ENCODE results near the gene RABIF. TPM values are rescaled to one million over a fixed set of nuclear protein-coding genes. Genes with fewer than 3 reads are reported as not detected.

Gene RABIF
- total RNA-seq, 2 experiments from 2014 or later, result 11.4 to 11.7 TPM

DNA sequence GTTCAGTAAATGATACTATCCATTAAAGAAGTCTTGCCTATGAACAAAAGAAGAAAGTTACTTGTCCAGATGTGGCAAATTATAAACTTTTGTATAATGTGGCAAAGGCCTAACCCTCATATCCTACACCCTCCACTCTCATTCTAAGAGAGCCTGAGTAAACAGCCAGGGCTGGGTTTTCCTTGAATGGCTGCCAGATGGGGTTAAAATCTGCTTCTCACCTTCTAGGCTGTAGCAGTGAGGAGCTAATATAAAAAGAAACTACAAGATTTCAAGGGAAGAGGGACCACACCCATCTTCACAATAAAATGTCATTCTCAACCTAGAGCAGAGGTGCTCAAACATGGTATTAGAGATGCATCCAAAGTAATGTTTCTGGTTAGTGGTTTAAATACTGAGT lies 8.9 kb downstream of the RABIF start:
- ChIA-PET POLR2A (no interaction called here), CTCF (no interaction called here)

GRCh38 chr1:202879128-202879527 lies 9.8 kb downstream of the RABIF start:
- ChIA-PET CTCF (no interaction called here), POLR2A (no interaction called here)

- CTCF ChIA-PET, result no interaction called here
- POLR2A ChIA-PET, result no interaction called here
These were observed 15.9 kb downstream of the RABIF start for GRCh38 chr1:202873026-202873425.

DNA sequence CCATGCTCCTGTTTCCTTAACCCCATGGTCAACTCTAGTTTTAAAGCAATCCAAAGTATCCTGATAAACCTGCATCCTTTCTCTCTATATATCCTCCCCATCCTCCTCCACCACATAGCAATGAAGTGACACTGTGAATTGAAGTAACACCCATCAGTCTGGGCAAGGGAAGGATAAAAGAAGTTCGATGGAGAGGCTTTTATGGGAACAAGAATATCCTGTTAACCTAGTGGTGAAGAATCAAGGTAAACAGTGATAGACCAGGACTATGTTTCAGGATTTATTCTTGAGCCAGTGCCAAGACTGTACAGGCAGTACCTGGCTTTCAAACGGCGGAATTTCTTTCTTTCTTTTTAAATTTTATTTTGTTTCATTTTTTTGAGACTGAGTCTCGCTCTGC lies 17.6 kb downstream of the RABIF start:
- POLR2A ChIA-PET, result no interaction called here
- CTCF ChIA-PET, result no interaction called here

DNA sequence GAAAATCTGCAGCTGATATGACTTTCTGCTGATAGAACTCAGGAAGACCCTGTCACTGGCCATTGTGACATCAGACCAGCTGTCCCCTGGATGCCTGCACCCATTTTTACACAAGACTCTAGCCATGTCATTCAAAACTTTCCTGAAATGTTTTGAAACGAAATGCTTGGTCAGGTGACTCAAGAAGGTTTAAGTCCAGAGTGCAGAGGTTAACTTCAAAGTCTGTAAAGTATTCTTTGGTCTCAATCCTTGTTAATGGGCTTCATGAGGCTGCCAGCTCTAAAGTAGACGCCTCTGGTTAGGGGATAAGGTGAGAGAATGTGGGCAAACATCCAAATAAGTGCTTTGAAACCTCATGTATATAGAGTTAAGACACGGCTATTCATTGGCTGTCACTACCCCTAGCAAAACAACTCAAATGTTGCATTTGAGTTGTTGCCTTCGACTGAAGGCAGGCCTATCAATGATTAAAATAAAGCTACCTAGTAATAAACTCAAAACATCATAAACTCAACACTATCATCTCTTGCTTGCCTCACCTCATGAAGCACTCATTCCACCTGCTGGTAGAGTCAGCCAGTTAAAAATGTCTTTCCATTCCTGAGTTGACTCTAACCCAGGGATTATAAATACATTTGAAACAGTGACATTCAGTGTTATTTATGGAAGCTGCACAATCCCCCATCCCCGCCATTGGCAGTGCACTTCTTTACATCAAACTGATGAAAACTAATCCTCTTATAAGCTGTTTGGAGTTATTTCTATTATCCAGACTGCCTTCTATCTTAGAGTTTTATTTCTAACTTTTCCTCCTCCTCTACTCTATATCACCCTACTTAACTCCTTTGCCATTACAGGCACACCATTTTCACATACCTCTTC lies 26.0 kb downstream of the RABIF start:
- ChIA-PET CTCF (no interaction called here), POLR2A (no interaction called here)

- ChIA-PET POLR2A (interaction anchor here (0.6 to 1.1 kb wide), 2 partner anchors 55 to 145 kb away, joined by 3 read pairs; partner anchors contain the start of gene TMEM183A), CTCF (interaction anchor here (1.2 to 1.3 kb wide), 2 partner anchors 9 to 27 kb away, joined by 3 read pairs; partner anchors contain the start of gene RABIF)
These were observed 27.4 kb downstream of the RABIF start for GRCh38 chr1:202861420-202862132.

DNA sequence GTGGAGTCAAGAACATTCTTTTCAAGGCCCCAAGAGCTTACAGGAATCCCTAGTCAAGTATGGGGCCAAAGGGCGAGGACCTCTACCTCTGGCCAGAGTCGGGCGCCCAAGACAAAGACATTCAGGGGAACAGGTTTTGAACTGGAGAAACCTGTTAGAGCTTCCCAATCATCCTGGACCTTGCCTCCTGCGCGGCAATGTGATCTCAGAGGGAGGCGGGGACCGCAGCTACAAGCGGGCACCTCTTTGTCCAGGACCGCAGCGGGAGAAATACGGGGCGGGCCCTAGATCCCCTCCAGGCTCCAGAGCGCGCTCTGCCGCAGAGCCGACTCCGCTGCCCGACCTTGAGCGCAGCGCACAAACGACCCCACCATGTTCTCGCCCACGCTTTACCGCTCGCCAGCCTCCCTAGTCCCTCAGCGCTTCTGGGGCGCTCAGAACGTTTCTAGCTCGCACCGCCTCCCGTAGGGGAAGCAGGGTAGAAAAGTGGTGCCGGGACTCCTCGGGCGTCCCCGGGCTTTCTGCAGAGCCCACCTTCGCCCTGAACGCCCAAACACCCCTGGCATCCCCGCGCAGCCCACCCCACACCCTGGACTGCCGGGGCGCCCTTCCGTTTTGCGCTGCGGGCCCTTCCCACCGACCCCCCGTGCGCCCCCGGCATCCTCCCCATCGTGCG lies 28.1 kb downstream of the RABIF start:
- POLR2A ChIA-PET, result interaction anchor here (0.6 to 1.1 kb wide), 2 partner anchors 54 to 146 kb away, joined by 3 read pairs; partner anchors contain the start of gene TMEM183A

DNA sequence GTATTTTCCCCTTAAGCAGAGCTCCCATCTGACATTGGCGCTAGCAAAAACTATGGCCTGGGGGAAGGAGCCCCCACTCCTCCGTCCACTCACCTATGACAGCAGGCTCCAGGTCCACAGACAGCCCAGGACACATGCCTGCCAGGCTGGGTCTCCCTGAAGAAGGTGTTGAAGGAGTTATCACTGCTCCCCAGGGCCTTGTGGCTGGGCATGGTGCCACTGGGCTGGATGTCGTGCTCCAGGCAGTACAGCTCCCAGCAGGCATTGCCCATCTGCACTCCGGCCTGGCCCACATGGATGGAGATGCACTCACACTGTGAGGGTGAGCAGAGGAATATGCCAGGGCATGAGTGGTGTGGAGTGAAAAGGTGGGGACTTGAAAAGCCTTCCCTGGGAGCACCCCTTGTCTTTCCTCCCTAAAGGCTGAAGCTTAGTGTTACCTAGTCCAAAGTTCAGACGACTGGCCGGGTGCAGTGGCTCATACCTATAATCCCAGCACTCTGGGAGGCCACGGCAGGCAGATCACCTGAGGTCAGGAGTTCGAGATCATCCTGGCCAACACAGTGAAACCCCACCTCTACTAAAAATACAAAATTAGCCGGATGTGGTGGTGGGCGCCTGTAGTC lies 30.0 kb downstream of the RABIF start:
- ChIA-PET CTCF (no interaction called here), POLR2A (interaction anchor here (1.1 kb wide), 1 partner anchor 148 kb away, joined by 3 read pairs; the partner anchor contains the start of gene TMEM183A)

More for the DNA sequence above, 28.1 kb downstream of the RABIF start:
- CTCF ChIA-PET, result interaction anchor here (0.7 to 1.3 kb wide), 2 partner anchors 8 to 55 kb away, joined by 3 to 4 read pairs; no protein-coding TSS in a partner anchor

DNA sequence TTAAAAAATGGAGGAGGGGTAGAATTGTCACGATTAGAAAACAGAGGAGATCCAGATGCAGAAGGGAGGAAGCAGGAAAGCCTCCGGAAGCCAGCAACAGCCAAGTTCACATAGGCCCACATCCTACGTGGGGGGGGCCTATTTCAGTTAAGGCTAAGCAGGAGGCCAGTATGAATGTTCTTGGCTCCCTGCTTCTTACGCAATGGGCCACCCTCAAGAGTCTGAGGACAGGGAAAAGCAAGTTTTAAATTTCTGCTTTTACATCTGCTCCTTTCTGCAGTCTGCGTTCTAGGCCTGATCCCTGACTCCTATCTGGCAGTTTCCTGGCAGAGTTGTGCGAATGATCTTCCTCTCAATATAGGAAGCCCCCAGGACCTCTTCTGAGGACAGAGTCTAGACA lies 30.6 kb downstream of the RABIF start:
- CTCF ChIA-PET, result no interaction called here
- POLR2A ChIA-PET, result interaction anchor here (1.1 kb wide), 1 partner anchor 149 kb away, joined by 3 read pairs; the partner anchor contains the start of gene TMEM183A

- POLR2A ChIA-PET, result interaction anchor here (0.5 kb wide), 1 partner anchor 48 kb away, joined by 5 read pairs; no protein-coding TSS in a partner anchor
- CTCF ChIA-PET, result no interaction called here
These were observed 31.8 kb downstream of the RABIF start for GRCh38 chr1:202857136-202857610.

GRCh38 chr1:202856014-202856413 lies 32.9 kb downstream of the RABIF start:
- CTCF ChIA-PET, result interaction anchor here (0.6 kb wide), 1 partner anchor 87 kb away, joined by 3 read pairs; no protein-coding TSS in a partner anchor
- POLR2A ChIA-PET, result no interaction called here

GRCh38 chr1:202854787-202855186 lies 34.2 kb downstream of the RABIF start:
- POLR2A ChIA-PET, result no interaction called here
- CTCF ChIA-PET, result interaction anchor here (1.3 to 1.4 kb wide), 2 partner anchors 11 to 145 kb away, joined by 3 to 4 read pairs; no protein-coding TSS in a partner anchor

GRCh38 chr1:202852163-202852904 lies 36.6 kb downstream of the RABIF start:
- ChIA-PET POLR2A (interaction anchor here (0.6 kb wide), 1 partner anchor 16 kb away, joined by 4 read pairs; no protein-coding TSS in a partner anchor), CTCF (interaction anchor here (1.1 to 1.6 kb wide), 2 partner anchors 9 to 14 kb away, joined by 3 to 4 read pairs; no protein-coding TSS in a partner anchor)

- POLR2A ChIA-PET, result no interaction called here
- CTCF ChIA-PET, result interaction anchor here (0.6 kb wide), 1 partner anchor 91 kb away, joined by 6 read pairs; no protein-coding TSS in a partner anchor
These were observed 38.2 kb downstream of the RABIF start for GRCh38 chr1:202850593-202851362.

GRCh38 chr1:202848191-202848542 lies 40.8 kb downstream of the RABIF start:
- POLR2A ChIA-PET, result no interaction called here

DNA sequence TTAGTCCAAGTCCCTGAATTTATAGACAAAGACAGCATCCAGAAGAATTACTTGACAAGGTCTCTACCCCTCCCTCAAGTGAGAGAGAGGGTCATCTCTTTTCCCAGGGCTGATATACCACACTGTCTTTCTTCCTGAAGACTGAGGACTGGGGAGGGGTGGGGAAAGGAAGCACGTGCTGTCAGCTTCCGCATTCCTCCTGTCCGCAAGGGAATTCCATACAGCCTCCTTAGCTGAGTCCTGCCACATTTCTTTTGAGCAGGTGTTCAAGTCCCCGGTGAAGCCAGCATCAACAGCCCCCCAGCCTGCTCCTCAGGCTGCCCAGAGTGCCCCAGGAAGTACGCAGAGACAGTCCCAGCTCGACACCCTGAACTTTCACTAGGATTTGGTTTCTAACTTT lies 44.0 kb downstream of the RABIF start:
- CTCF ChIA-PET, result no interaction called here

More at GRCh38 chr1:202848191-202848542, 40.8 kb downstream of the RABIF start:
- CTCF ChIA-PET, result no interaction called here

GRCh38 chr1:202844259-202844658 lies 44.7 kb downstream of the RABIF start:
- POLR2A ChIA-PET, result no interaction called here

More for the DNA sequence above, 44.0 kb downstream of the RABIF start:
- POLR2A ChIA-PET, result no interaction called here

GRCh38 chr1:202843081-202843480 lies 45.9 kb downstream of the RABIF start:
- POLR2A ChIA-PET, result no interaction called here
- CTCF ChIA-PET, result interaction anchor here (1.0 kb wide), 1 partner anchor 11 kb away, joined by 4 read pairs; no protein-coding TSS in a partner anchor

More at GRCh38 chr1:202844259-202844658, 44.7 kb downstream of the RABIF start:
- CTCF ChIA-PET, result no interaction called here

All from activated CD8-positive, alpha-beta memory T cell treated with anti-CD3 and anti-CD28 coated beads for 36 hours (primary cell).